PC-9 (cell line): ENCODE results near the gene BMPR1B.

ENCODE experiments used
- EZH2 ChIP-seq: fragments of 200-600 bp; sonication (generic); IDR thresholded peaks from 2 replicates; pipeline ENCODE4 v1.8.0; 2017; ENCODE audit warnings: antibody characterized with exemption, low read depth
- TF ChIP-seq, protein P1 (sequence below): fragments of 200-600 bp; sonication (generic); conservative IDR thresholded peaks from 2 replicates; pipeline ENCODE4 v1.6.1; 2017; ENCODE audit warnings: mixed run types, antibody characterized with exemption, mild to moderate bottlenecking, moderate library complexity

DNA sequence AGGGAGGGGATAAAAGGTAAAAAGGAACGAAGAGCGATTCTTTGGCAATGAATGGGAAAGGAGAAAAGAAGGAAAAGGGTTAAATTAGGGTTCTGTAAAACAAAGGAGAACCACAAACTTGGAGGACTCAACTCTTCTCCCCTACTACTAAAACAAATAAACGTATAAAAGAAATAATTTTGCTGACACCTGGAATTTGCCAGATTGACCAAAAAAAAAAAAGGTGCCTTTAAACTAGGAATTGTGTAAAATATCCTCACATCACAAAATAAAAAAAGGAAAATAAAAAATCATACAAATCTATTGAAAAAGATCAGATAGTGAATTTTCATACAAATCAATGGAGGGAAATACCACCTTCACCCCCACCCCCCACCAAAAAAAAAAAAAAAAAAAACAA is 129.3 kb downstream of the BMPR1B start:
- TF ChIP-seq, protein P1, sequence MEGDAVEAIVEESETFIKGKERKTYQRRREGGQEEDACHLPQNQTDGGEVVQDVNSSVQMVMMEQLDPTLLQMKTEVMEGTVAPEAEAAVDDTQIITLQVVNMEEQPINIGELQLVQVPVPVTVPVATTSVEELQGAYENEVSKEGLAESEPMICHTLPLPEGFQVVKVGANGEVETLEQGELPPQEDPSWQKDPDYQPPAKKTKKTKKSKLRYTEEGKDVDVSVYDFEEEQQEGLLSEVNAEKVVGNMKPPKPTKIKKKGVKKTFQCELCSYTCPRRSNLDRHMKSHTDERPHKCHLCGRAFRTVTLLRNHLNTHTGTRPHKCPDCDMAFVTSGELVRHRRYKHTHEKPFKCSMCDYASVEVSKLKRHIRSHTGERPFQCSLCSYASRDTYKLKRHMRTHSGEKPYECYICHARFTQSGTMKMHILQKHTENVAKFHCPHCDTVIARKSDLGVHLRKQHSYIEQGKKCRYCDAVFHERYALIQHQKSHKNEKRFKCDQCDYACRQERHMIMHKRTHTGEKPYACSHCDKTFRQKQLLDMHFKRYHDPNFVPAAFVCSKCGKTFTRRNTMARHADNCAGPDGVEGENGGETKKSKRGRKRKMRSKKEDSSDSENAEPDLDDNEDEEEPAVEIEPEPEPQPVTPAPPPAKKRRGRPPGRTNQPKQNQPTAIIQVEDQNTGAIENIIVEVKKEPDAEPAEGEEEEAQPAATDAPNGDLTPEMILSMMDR, result no peak
- no peak for TF ChIP-seq EZH2
